ENCODE results near the gene PLXND1. TPM values are rescaled to one million over a fixed set of nuclear protein-coding genes. Genes with fewer than 3 reads are reported as not detected.

Gene PLXND1
- total RNA-seq, 1 experiment from 2014 or later = 47.3 TPM

DNA sequence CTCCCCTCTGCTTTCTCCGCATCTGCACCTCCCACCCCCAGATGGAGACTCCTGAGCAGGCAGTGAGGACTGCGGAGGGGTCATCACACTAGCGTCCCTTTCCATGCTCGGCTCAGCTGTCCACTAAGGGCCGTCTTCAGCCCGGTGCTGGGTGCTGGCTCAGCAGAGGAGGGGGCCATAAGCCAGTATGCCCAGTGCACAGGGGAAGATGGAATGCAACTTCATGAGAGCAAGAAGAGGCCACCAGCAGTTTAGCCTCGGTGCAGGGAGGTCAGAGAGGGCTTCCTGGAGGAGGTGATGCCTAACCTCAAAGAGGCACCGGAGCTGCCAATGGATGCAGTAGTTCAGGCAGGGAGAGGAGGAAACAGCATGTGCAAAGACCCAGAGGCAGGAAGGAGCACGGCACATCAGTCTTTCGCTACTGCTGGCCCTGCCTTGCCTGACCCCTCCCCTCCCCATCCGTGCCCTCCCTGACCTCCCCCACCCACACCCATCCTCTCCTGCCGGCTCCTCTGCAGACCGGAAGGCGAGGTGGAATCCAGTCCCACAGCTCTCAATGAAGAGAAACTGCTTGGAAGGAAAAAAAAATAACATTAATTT lies 15.2 kb upstream of the PLXND1 start:
- no TSS peak for BruUV-seq (replicated peaks)
- ChIA-PET RAD21 (ENCODE audit: low non-redundant PET in 1 of 2, low total read pairs in 2 of 2, uncharacterized antibody in 2 of 2, unreplicated experiment in 2 of 2) (no interaction called here), CTCF (no interaction called here), POLR2A (no interaction called here)
- DNase-seq (ENCODE audit: low read depth, low spot score) = no peak
- H2AFZ ChIP-seq (ENCODE audit: low read depth, low read length, poor library complexity, severe bottlenecking) = no peak overlapping the region
- no peak overlapping the region for H3K4me3 ChIP-seq (replicated peaks in 1 of 2; ENCODE audit: low read depth in 1 of 2, low read length in 2 of 2)
- intact Hi-C loops (cut with micrococcal nuclease) = no loop called here
- no peaks in the 10 kb centered on the region for H4K20me1 ChIP-seq (ENCODE audit: insufficient read depth)
- H3K27ac ChIP-seq (ENCODE audit: low read depth, low read length) = no peak overlapping the region
- ATAC-seq = no peak
- no peaks in the 10 kb centered on the region for H3K79me2 ChIP-seq (ENCODE audit: insufficient read depth, low read length)
- no peaks in the 10 kb centered on the region for H3K9me3 ChIP-seq (ENCODE audit: control insufficient read depth in 1 of 2, insufficient read depth in 1 of 2, low read depth in 1 of 2, low read length in 2 of 2)
- H3K27me3 ChIP-seq (ENCODE audit: insufficient read depth, low read length) = no peaks in the 10 kb centered on the region
- H3K4me1 ChIP-seq (ENCODE audit: control insufficient read depth in 1 of 2, insufficient read depth in 2 of 2, low read length in 2 of 2) = peaks cover 15 to 19% of the 10 kb centered on the region in 2 experiments
- no peaks in the 10 kb centered on the region for H3K9me2 ChIP-seq (ENCODE audit: insufficient read depth)
- H3K36me3 ChIP-seq (ENCODE audit: control insufficient read depth in 1 of 2, insufficient read depth in 2 of 2, low read length in 2 of 2) = no peaks in the 10 kb centered on the region
- H3K4me2 ChIP-seq (ENCODE audit: low read length) = no peak overlapping the region
- H3K9ac ChIP-seq (ENCODE audit: low read length) = no peak overlapping the region
- TF ChIP-seq FOSL1 (IDR thresholded peaks at IDR 0.05; ENCODE audit: low read depth) (no peak), ZFX (IDR thresholded peaks at IDR 0.05) (no peak), EZH2 (IDR thresholded peaks at IDR 0.05) (no peak)

GRCh38 chr3:129620828-129621559 lies 14.5 kb upstream of the PLXND1 start:
- Histone ChIP-seq H2AFZ (ENCODE audit: low read depth, low read length, poor library complexity, severe bottlenecking) (no peak overlapping the region), H3K79me2 (ENCODE audit: insufficient read depth, low read length) (no peaks in the 10 kb centered on the region), H3K9ac (ENCODE audit: low read length) (no peak overlapping the region), H3K36me3 (ENCODE audit: control insufficient read depth in 1 of 2, insufficient read depth in 2 of 2, low read length in 2 of 2) (no peaks in the 10 kb centered on the region), H3K4me3 (replicated peaks in 1 of 2; ENCODE audit: low read depth in 1 of 2, low read length in 2 of 2) (no peak overlapping the region), H3K9me3 (ENCODE audit: control insufficient read depth in 1 of 2, insufficient read depth in 1 of 2, low read depth in 1 of 2, low read length in 2 of 2) (no peaks in the 10 kb centered on the region), H3K4me1 (ENCODE audit: control insufficient read depth in 1 of 2, insufficient read depth in 2 of 2, low read length in 2 of 2) (peaks cover 10 to 13% of the 10 kb centered on the region in 2 experiments), H3K27ac (ENCODE audit: low read depth, low read length) (no peak overlapping the region), H3K9me2 (ENCODE audit: insufficient read depth) (no peaks in the 10 kb centered on the region), H4K20me1 (ENCODE audit: insufficient read depth) (no peaks in the 10 kb centered on the region), H3K4me2 (ENCODE audit: low read length) (no peak overlapping the region), H3K27me3 (ENCODE audit: insufficient read depth, low read length) (no peaks in the 10 kb centered on the region)
- ChIA-PET CTCF (no interaction called here), POLR2A (no interaction called here), RAD21 (ENCODE audit: low non-redundant PET in 1 of 2, low total read pairs in 2 of 2, uncharacterized antibody in 2 of 2, unreplicated experiment in 2 of 2) (no interaction called here)
- no peak for TF ChIP-seq POLR2AphosphoS5 (IDR thresholded peaks at IDR 0.05; ENCODE audit: low read depth, low read length)
- TF ChIP-seq, protein P1, sequence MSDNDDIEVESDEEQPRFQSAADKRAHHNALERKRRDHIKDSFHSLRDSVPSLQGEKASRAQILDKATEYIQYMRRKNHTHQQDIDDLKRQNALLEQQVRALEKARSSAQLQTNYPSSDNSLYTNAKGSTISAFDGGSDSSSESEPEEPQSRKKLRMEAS (IDR thresholded peaks at IDR 0.05) = no peak
- no peak for TF ChIP-seq ZFX (IDR thresholded peaks at IDR 0.05)
- TF ChIP-seq ZBTB33 (IDR thresholded peaks at IDR 0.05; ENCODE audit: extremely low read depth, insufficient replicate concordance, low read length) = no peak
- no peak for TF ChIP-seq FOSL1 (IDR thresholded peaks at IDR 0.05; ENCODE audit: low read depth)
- no peak for TF ChIP-seq ELF1 (IDR thresholded peaks at IDR 0.05; ENCODE audit: borderline replicate concordance, low read depth)
- no peak for TF ChIP-seq EGR1 (IDR thresholded peaks at IDR 0.05; ENCODE audit: low read depth)
- no peak for TF ChIP-seq YY1 (IDR thresholded peaks at IDR 0.05; ENCODE audit: extremely low read depth, insufficient replicate concordance, low read depth, low read length)
- TF ChIP-seq SP1 (IDR thresholded peaks at IDR 0.05; ENCODE audit: low read depth) = no peak
- no peak for TF ChIP-seq SRF (IDR thresholded peaks at IDR 0.05; ENCODE audit: low read depth)
- TF ChIP-seq CEBPB (IDR thresholded peaks at IDR 0.05; ENCODE audit: low read depth) = no peak
- no peak for TF ChIP-seq JUND (IDR thresholded peaks at IDR 0.05)
- no peak for TF ChIP-seq CBX3 (IDR thresholded peaks at IDR 0.05; ENCODE audit: low read depth)
- no TSS peak for BruUV-seq (replicated peaks)
- ATAC-seq (no peak), DNase-seq (ENCODE audit: low read depth, low spot score) (no peak)
- intact Hi-C loops (cut with micrococcal nuclease) = no loop called here

Measured in HCT116 (cell line).